ENCODE results near the gene C1S. TPM values are rescaled to one million over a fixed set of nuclear protein-coding genes. Genes with fewer than 3 reads are reported as not detected.

C1S gene
- polyA plus RNA-seq, 1 experiment, result 458 TPM

GRCh38 chr12:7021956-7022355 is 38.6 kb upstream of the C1S start:
- H3K27me3 ChIP-seq (ENCODE audit: control insufficient read depth, insufficient read depth, low read length), result peaks cover 3% of the 10 kb centered on the region
- POLR2A ChIA-PET, result interaction anchor here (0.6 kb wide), 1 partner anchor 58 kb away, joined by 4 read pairs; no protein-coding TSS in a partner anchor
- H3K9me3 ChIP-seq (ENCODE audit: control insufficient read depth, insufficient read depth, low read length), result no peaks in the 10 kb centered on the region
- CTCF ChIA-PET, result no interaction called here
- TF ChIP-seq CTCF (IDR thresholded peaks at IDR 0.05; ENCODE audit: low read depth, low read length), result no peak
- no peak overlapping the region for H3K27ac ChIP-seq (ENCODE audit: low read depth, low read length)
- no peak for DNase-seq (ENCODE audit: low read depth, low spot score)
- H3K4me3 ChIP-seq (ENCODE audit: low read depth, low read length), result no peak overlapping the region

GRCh38 chr12:7023114-7023513 is 37.4 kb upstream of the C1S start:
- no peak overlapping the region for H3K27ac ChIP-seq (ENCODE audit: low read depth, low read length)
- DNase-seq (ENCODE audit: low read depth, low spot score), result no peak
- peaks cover 3% of the 10 kb centered on the region for H3K27me3 ChIP-seq (ENCODE audit: control insufficient read depth, insufficient read depth, low read length)
- no peaks in the 10 kb centered on the region for H3K9me3 ChIP-seq (ENCODE audit: control insufficient read depth, insufficient read depth, low read length)
- no peak overlapping the region for H3K4me3 ChIP-seq (ENCODE audit: low read depth, low read length)
- CTCF ChIA-PET, result no interaction called here
- TF ChIP-seq CTCF (IDR thresholded peaks at IDR 0.05; ENCODE audit: low read depth, low read length), result no peak
- POLR2A ChIA-PET, result no interaction called here

DNA sequence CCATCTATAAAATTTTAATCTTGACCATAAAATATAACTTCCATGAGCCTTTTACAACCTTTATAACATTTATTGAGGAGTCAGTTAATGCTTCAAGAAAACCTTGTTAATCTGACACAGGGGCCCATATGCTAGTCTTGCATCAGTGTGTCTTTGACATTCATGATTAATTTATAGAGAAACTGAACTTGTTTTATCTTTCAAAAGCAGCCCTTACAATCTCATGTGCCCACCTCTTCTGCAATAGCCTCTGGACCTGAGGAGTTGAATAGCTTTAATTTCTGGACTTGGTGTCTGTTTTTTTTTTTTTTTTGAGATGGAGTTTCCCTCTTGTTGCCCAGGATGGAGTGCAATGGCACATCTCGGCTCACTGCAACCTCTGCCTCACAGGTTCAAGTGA is 33.7 kb upstream of the C1S start:
- TF ChIP-seq CTCF (IDR thresholded peaks at IDR 0.05; ENCODE audit: low read depth, low read length), result no peak
- CTCF ChIA-PET, result interaction anchor here (0.6 kb wide), 1 partner anchor 9 kb away, joined by 3 read pairs; the partner anchor contains the start of gene LPCAT3
- POLR2A ChIA-PET, result no interaction called here
- peaks cover 6% of the 10 kb centered on the region for H3K27me3 ChIP-seq (ENCODE audit: control insufficient read depth, insufficient read depth, low read length)
- H3K9me3 ChIP-seq (ENCODE audit: control insufficient read depth, insufficient read depth, low read length), result no peaks in the 10 kb centered on the region; the same call in 1 of the 2 replicates
- no peak for DNase-seq (ENCODE audit: low read depth, low spot score)
- H3K4me3 ChIP-seq (ENCODE audit: low read depth, low read length), result no peak overlapping the region
- H3K27ac ChIP-seq (ENCODE audit: low read depth, low read length), result no peak overlapping the region

DNA sequence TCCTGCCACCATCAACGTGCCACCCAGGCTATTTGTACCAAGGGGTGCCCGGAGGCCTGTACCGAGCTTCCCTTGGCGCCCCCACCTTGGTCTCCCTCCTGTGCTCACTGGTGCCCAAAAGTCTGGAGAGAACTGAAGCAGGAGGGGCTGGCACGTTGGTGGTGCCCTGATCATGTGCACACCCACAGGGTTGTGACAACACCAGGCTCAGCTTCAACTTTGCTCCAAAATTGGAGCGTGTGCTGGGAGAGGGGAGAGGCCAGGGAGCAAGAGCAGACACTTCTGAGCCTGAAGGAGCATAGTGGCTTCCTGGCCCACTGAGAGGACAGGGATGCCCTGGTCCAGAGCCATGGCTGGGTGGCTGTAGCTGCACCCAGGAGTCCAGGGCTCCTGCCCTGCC is 29.2 kb upstream of the C1S start:
- Histone ChIP-seq H3K27me3 (ENCODE audit: control insufficient read depth, insufficient read depth, low read length) (peaks cover 16% of the 10 kb centered on the region), H3K27ac (ENCODE audit: low read depth, low read length) (no peak overlapping the region), H3K4me3 (ENCODE audit: low read depth, low read length) (no peak overlapping the region), H3K9me3 (ENCODE audit: control insufficient read depth, insufficient read depth, low read length) (no peaks in the 10 kb centered on the region; the same call in 1 of the 2 replicates)
- POLR2A ChIA-PET, result no interaction called here
- DNase-seq (ENCODE audit: low read depth, low spot score), result no peak
- TF ChIP-seq CTCF (IDR thresholded peaks at IDR 0.05; ENCODE audit: low read depth, low read length), result no peak
- CTCF ChIA-PET, result no interaction called here

DNA sequence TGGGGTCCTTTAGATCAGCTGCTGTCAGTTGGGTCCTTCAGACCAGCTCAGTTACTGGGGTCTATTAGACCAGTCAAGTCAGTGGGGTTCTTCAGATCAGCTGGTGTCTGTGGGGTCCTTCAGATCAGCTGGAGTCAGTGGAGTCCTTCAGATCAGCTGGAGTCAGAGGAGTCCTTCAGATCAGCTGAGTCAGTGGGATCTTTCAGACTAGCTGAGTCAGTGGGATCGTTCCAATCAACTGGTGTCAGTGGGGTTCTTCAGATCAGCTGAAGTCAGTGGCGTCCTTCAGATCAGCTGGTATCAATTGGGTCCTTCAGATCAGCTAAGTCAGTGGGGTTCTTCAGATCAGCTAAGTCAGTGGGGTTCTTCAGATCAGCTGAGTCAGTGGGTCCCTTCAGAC is 27.5 kb upstream of the C1S start:
- ChIA-PET POLR2A (no interaction called here), CTCF (interaction anchor here (0.6 to 0.9 kb wide), 2 partner anchors 10 to 349 kb away, joined by 3 read pairs; no protein-coding TSS in a partner anchor)
- DNase-seq (ENCODE audit: low read depth, low spot score), result no peak

More for the DNA sequence above, 27.5 kb upstream of the C1S start:
- no peak for TF ChIP-seq CTCF (IDR thresholded peaks at IDR 0.05; ENCODE audit: low read depth, low read length)
- H3K9me3 ChIP-seq (ENCODE audit: control insufficient read depth, insufficient read depth, low read length), result no peaks in the 10 kb centered on the region; the same call in 1 of the 2 replicates
- no peak overlapping the region for H3K4me3 ChIP-seq (ENCODE audit: low read depth, low read length)
- H3K27me3 ChIP-seq (ENCODE audit: control insufficient read depth, insufficient read depth, low read length), result peaks cover 16% of the 10 kb centered on the region
- no peak overlapping the region for H3K27ac ChIP-seq (ENCODE audit: low read depth, low read length)
